SH-SY5Y (cell line): ENCODE measurements around the gene IMMP2L.

ENCODE experiments used
- GATA2 ChIP-seq: IDR thresholded peaks from 2 replicates; pipeline ENCODE4 v1.6.1; 2011; ENCODE audit warnings: mild to moderate bottlenecking, low read depth, low read length
- GATA3 ChIP-seq: IDR thresholded peaks from 2 replicates; pipeline ENCODE4 v1.6.1; 2011; ENCODE audit warnings: low read depth, mild to moderate bottlenecking, low read length, moderate library complexity

GRCh38 chr7:111564078-111564477 lies 1.8 kb upstream of the IMMP2L start:
- TF ChIP-seq GATA3 (no peak), GATA2 (no peak)
